OCI-LY7 (cell line): ENCODE data around the gene DRGX. TPM values are rescaled to one million over a fixed set of nuclear protein-coding genes. Genes with fewer than 3 reads are reported as not detected.

Source experiments
- BruUV-seq: library from RNA; stranded (reverse); fragments of 400-500 nt; replicated peaks from 2 replicates; lab custom pipeline; 2021; lab: Mats Ljungman, UMichigan
- CTCF ChIA-PET: fragments of 300-600 bp; sonication (Branson Sonifier 250); formaldehyde crosslinking; loops from one replicate; lab custom pipeline; 2022; ENCODE audit warnings: antibody characterized with exemption; ENCODE audit not compliant: unreplicated experiment; lab: Charles Lee
- POLR2A ChIA-PET: fragments of 300-600 bp; sonication (Branson Sonifier 250); formaldehyde crosslinking; loops from one replicate; lab custom pipeline; 2022; ENCODE audit warnings: antibody characterized with exemption; lab: Charles Lee
- DNase-seq: peaks from one replicate; pipeline ENCODE4 v3.0.0-alpha.2; 2015; ENCODE audit warnings: low spot score
- H2AFZ ChIP-seq: fragments of 200-600 bp; sonication (generic), shearing (Covaris generic); 2 replicates; pipeline ENCODE4 v1.6.1; 2014; ENCODE audit warnings: mild to moderate bottlenecking, antibody characterized with exemption, low read length, moderate library complexity
- H3K27ac ChIP-seq: fragments of 200-600 bp; sonication (generic); 2 replicates; pipeline ENCODE4 v1.5.1; 2014; ENCODE audit warnings: mixed run types, low read depth, mild to moderate bottlenecking, moderate library complexity, low read length, inconsistent platforms; ENCODE audit not compliant: poor library complexity, severe bottlenecking
- H3K36me3 ChIP-seq: fragments of 200-600 bp; sonication (generic); 2 replicates; pipeline ENCODE4 v1.6.1; 2014; ENCODE audit warnings: mild to moderate bottlenecking, antibody characterized with exemption, low read length, moderate library complexity, mixed read lengths; ENCODE audit not compliant: insufficient read depth
- H3K4me1 ChIP-seq: fragments of 200-600 bp; sonication (generic); 2 replicates; pipeline ENCODE4 v1.5.1; 2014; ENCODE audit warnings: mild to moderate bottlenecking, low read length; ENCODE audit not compliant: insufficient read depth, poor library complexity, severe bottlenecking
- H3K4me2 ChIP-seq: fragments of 200-600 bp; sonication (generic); 2 replicates; pipeline ENCODE4 v1.6.1; 2014; ENCODE audit warnings: mild to moderate bottlenecking, low read length
- H3K4me3 ChIP-seq: fragments of 200-600 bp; sonication (generic); 2 replicates; pipeline ENCODE4 v1.5.1; 2014; ENCODE audit warnings: mild to moderate bottlenecking, low read depth, low read length; ENCODE audit not compliant: poor library complexity, severe bottlenecking
- H3K79me2 ChIP-seq: fragments of 200-600 bp; sonication (generic); 2 replicates; pipeline ENCODE4 v1.6.1; 2016; ENCODE audit warnings: low read depth, mild to moderate bottlenecking, low read length, moderate library complexity, mixed read lengths; ENCODE audit not compliant: insufficient read depth
- H3K9me2 ChIP-seq: fragments of 200-600 bp; sonication (generic); 2 replicates; pipeline ENCODE4 v1.6.1; 2016; ENCODE audit warnings: mild to moderate bottlenecking, low read length, mixed read lengths; ENCODE audit not compliant: insufficient read depth
- H3K9me3 ChIP-seq: fragments of 200-600 bp; sonication (generic); 2 replicates; pipeline ENCODE4 v1.6.1; 2014; ENCODE audit warnings: mild to moderate bottlenecking, mixed run types, low read length, mixed read lengths
- H4K20me1 ChIP-seq: fragments of 200-600 bp; sonication (generic); 2 replicates; pipeline ENCODE4 v1.6.1; 2014; ENCODE audit warnings: mild to moderate bottlenecking, antibody characterized with exemption, low read length, moderate library complexity, mixed read lengths; ENCODE audit not compliant: insufficient read depth
- CTCF ChIP-seq: fragments of 200-600 bp; sonication (generic); conservative IDR thresholded peaks from 2 replicates; pipeline ENCODE4 v1.5.1; 2014; ENCODE audit warnings: mild to moderate bottlenecking, antibody characterized with exemption, low read length, moderate library complexity, mixed read lengths
- EZH2phosphoT487 ChIP-seq: fragments of 200-600 bp; sonication (generic); IDR thresholded peaks from 2 replicates; pipeline ENCODE4 v1.6.1; 2018; ENCODE audit warnings: low read depth, borderline replicate concordance, mild to moderate bottlenecking, mixed run types, antibody characterized with exemption, low read length, moderate library complexity, mixed read lengths
- intact Hi-C: fragments of 100-400 bp; cut with micrococcal nuclease; formaldehyde crosslinking; loops from one replicate; pipeline ENCODE4 v1.10.0; 2022; ENCODE audit not compliant: unreplicated experiment
- total RNA-seq, 2 experiments: library from RNA; depleted of rRNA in 1 of 2; stranded (reverse); fragments of >200 nt in 1 of 2; shearing (Covaris generic) in 1 of 2; gene quantifications; 2 replicates each; pipeline ENCODE4 v1.2.3, GENCODE V29; 2014 to 2022

Gene DRGX
- total RNA-seq, 2 experiments from 2014 or later, result not detected

- H3K36me3 ChIP-seq, result no peaks in the 10 kb centered on the region
- H2AFZ ChIP-seq, result no peak overlapping the region
- no peaks in the 10 kb centered on the region for H3K79me2 ChIP-seq
- TF ChIP-seq EZH2phosphoT487 (no peak), CTCF (no peak)
- H3K4me1 ChIP-seq, result no peaks in the 10 kb centered on the region
- ChIA-PET POLR2A (no interaction called here), CTCF (no interaction called here)
- no peak for DNase-seq
- H3K4me2 ChIP-seq, result no peak overlapping the region
- no peaks in the 10 kb centered on the region for H3K9me3 ChIP-seq
- intact Hi-C loops, result no loop called here
- no TSS peak for BruUV-seq
- no peak overlapping the region for H3K4me3 ChIP-seq
- no peaks in the 10 kb centered on the region for H4K20me1 ChIP-seq
- H3K9me2 ChIP-seq, result no peaks in the 10 kb centered on the region
- H3K27ac ChIP-seq, result no peak overlapping the region
Measured at GRCh38 chr10:49385939-49386922, 9.7 kb downstream of the DRGX start.

DNA sequence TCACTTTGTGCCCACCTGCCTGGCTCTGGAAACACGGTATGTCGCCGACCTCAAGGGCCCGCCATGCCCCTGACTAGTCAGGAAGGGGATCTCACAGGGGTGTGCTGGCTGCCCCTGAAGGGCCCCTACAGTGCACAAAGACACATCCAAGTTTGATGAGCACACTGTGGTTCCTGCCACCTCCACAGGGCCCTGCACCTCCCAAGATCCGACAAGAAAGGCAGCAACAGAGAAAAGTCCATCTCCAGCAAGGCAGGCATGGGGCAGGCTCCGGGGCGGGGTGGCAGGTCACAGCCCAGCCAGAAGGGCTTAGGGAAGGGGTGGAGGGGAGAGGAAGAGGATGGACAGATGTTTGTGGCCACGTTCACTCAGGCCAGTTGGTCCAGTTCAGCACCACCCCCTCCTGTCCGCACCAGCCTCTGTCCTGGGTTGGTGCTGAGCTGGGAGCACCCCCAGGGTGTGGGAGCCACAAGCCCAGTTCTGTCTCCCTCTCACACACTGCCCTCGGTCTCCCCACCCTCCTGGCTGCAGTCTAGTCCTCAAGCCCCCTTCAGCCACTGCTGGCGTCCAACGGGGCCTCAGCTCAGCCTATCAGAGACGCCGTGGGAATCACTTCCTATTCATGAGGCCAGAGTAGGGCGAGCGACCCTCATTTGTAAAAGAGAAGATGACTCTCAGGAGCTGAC, 11.5 kb downstream of the DRGX start:
- H3K9me2 ChIP-seq, result no peaks in the 10 kb centered on the region
- CTCF ChIA-PET, result no interaction called here
- no peak for DNase-seq
- intact Hi-C loops, result no loop called here
- TF ChIP-seq CTCF (no peak), EZH2phosphoT487 (no peak)
- H3K27ac ChIP-seq, result no peak overlapping the region
- no peaks in the 10 kb centered on the region for H3K79me2 ChIP-seq
- no peaks in the 10 kb centered on the region for H4K20me1 ChIP-seq
- H3K4me1 ChIP-seq, result no peaks in the 10 kb centered on the region
- H3K4me3 ChIP-seq, result no peak overlapping the region
- no peak overlapping the region for H3K4me2 ChIP-seq
- no peaks in the 10 kb centered on the region for H3K9me3 ChIP-seq
- no peak overlapping the region for H2AFZ ChIP-seq
- POLR2A ChIA-PET, result no interaction called here
- no TSS peak for BruUV-seq
- H3K36me3 ChIP-seq, result no peaks in the 10 kb centered on the region
